Stimulated activated CD4-positive, alpha-beta T cell treated with anti-CD3 and anti-CD28 coated beads, Interleukin-12 subunit alpha, Interleukin-12 subunit beta, amount 100 ng/mL, for 4 hours (primary cell): Measurements from ENCODE around the gene ENKUR.

Source experiments
- DNase-seq: peaks from one replicate; pipeline ENCODE4 v3.0.0-alpha.2; 2020

Gene ENKUR

GRCh38 chr10:24938525-24938924 lies 77.4 kb downstream of the ENKUR start:
- no peak for DNase-seq

GRCh38 chr10:24938076-24938475 lies 77.9 kb downstream of the ENKUR start:
- DNase-seq: no peak

- DNase-seq: no peak
These were observed 80.3 kb downstream of the ENKUR start for GRCh38 chr10:24935504-24936292.
